Left renal cortex interstitium (tissue), 4 donors: ENCODE results near the gene ATRNL1. TPM values are rescaled to one million over a fixed set of nuclear protein-coding genes. Genes with fewer than 3 reads are reported as not detected.

ENCODE experiments used
- DNase-seq, 4 donors: peaks; one replicate each; pipeline ENCODE4 v3.0.0-alpha.2; 2013; ENCODE audit warnings: low read depth in 4 of 4, low spot score in 2 of 4, missing footprints in 1 of 4
- polyA plus RNA-seq, 4 donors: library from polyadenylated mRNA; unstranded; fragments of 120-200 nt; gene quantifications; one replicate each; pipeline ENCODE4 v1.2.1, GENCODE V29; 2013; ENCODE audit not compliant: insufficient read length in 4 of 4

Gene ATRNL1
- polyA plus RNA-seq, 4 donors = 23.7 to 33.2 (median 28.1) TPM

- no peak for DNase-seq
These were observed 774.1 kb downstream of the ATRNL1 start for GRCh38 chr10:115867305-115867704.

- DNase-seq = peak in 1 of 4 donors; percentile 14
These were observed 778.7 kb downstream of the ATRNL1 start for GRCh38 chr10:115871855-115872254.

- no peak for DNase-seq
These were observed 782.0 kb downstream of the ATRNL1 start for GRCh38 chr10:115875172-115875571.

- no peak for DNase-seq
These were observed 786.4 kb downstream of the ATRNL1 start for GRCh38 chr10:115879372-115880089.

GRCh38 chr10:115882021-115882420 is 788.9 kb downstream of the ATRNL1 start:
- no peak for DNase-seq

GRCh38 chr10:115883372-115883771 is 790.2 kb downstream of the ATRNL1 start:
- DNase-seq = no peak

GRCh38 chr10:115884331-115884730 is 791.2 kb downstream of the ATRNL1 start:
- no peak for DNase-seq

- DNase-seq = no peak
These were observed 802.0 kb downstream of the ATRNL1 start for GRCh38 chr10:115895166-115895565.

- DNase-seq = no peak
These were observed 805.1 kb downstream of the ATRNL1 start for GRCh38 chr10:115898242-115898641.

- no peak for DNase-seq
These were observed 809.4 kb downstream of the ATRNL1 start for GRCh38 chr10:115902596-115902995.

- no peak for DNase-seq
These were observed 810.0 kb downstream of the ATRNL1 start for GRCh38 chr10:115903207-115903606.

GRCh38 chr10:115903845-115904244 is 810.7 kb downstream of the ATRNL1 start:
- no peak for DNase-seq

- DNase-seq = no peak
These were observed 815.9 kb downstream of the ATRNL1 start for GRCh38 chr10:115909037-115909436.

- DNase-seq = no peak
These were observed 817.0 kb downstream of the ATRNL1 start for GRCh38 chr10:115909962-115910731.

- no peak for DNase-seq
These were observed 821.3 kb downstream of the ATRNL1 start for GRCh38 chr10:115914475-115914874.

- no peak for DNase-seq
These were observed 822.3 kb downstream of the ATRNL1 start for GRCh38 chr10:115915429-115915828.

GRCh38 chr10:115918812-115919211 is 825.6 kb downstream of the ATRNL1 start:
- no peak for DNase-seq

- no peak for DNase-seq
These were observed 828.6 kb downstream of the ATRNL1 start for GRCh38 chr10:115921795-115922194.

GRCh38 chr10:115931309-115931708 is 838.1 kb downstream of the ATRNL1 start:
- no peak for DNase-seq

- no peak for DNase-seq
These were observed 838.9 kb downstream of the ATRNL1 start for GRCh38 chr10:115932099-115932498.

GRCh38 chr10:115933098-115933497 is 839.9 kb downstream of the ATRNL1 start:
- DNase-seq = no peak

GRCh38 chr10:115935731-115936130 is 842.6 kb downstream of the ATRNL1 start:
- no peak for DNase-seq
